GM18520 (cell line): ENCODE data around the gene RAPGEF3.

Source experiments
- ATAC-seq: cut with Tn5 transposase; IDR thresholded peaks from one replicate; pipeline ENCODE4 v1.9.1; 2021; ENCODE audit not compliant: unreplicated experiment

RAPGEF3 gene

GRCh38 chr12:47791351-47791746 lies 32.7 kb upstream of the RAPGEF3 start:
- no peak for ATAC-seq

GRCh38 chr12:47790676-47791350 lies 32.1 kb upstream of the RAPGEF3 start:
- ATAC-seq, result no peak

DNA sequence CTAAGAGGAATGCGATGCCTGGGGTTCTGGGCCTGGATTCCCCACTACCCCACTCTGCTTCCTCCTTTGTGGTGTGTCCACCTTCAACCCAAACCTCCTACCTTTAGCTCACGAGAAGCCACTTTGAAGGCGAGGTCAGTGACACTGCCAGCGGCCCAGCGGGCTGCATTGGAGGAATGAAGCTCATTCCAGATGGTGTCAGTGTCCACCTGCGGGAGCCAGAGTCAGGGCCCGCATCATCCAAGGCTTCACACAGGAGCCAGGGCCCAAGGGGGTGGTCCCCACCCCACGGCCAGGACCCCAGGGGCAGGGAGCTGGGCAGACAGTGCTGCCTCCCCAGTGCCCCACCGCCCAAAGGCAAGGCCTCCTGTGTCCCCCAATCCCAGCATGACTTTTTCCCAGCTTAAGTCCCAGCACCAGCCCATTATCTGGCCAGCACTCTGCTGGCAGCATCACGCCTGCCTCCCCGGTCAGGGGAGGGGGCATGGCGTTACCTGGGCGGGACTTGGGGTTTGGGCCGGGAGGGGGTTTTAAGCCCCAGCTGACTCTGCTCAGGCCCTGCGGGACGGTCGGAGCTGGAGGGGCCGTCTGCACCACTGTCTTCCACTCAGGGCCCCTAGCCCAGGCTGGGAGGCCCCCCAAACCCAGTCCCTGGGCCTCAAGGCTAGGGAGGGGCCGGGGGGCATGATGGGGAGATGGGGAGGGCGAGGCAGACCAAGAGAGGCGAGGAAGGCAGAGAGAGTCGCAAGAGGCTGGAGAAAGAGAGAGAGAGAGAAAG lies 31.2 kb upstream of the RAPGEF3 start:
- no peak for ATAC-seq

- ATAC-seq, result no peak
Measured at GRCh38 chr12:47789141-47789540, 30.5 kb upstream of the RAPGEF3 start.

DNA sequence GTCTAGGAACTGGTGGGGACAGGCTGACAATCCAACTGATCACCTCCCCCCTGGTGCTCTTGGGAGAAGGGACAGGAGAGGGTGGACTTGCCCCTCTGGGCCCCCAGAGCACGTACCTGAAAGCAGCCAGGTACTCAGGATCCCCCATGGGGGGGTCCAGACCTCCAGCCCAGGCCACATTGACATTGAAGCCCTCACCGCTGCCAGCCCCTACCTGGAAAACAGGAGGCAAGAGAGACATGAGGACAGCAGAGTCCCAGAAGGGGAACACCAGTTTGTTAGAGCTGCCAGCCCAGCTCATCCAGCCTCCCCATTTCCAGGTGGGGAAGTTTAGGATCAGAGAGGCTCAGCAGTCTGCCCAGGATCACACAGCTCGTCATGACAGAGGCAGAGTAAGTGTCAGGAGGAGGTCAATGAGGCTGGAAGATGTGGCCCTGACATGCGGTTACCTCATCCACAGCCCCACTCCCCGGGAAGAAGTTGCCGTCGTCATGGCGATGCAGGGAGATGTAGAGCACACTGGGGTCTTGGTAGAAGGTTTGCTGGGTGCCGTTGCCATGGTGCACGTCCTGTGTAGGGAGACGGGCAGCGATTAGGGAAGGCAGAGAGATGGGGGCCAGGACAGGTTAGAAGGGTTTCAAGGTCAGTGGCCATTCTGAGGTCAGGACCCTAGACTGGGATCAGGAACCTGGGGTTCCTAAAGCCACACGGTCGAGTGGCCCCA lies 29.1 kb upstream of the RAPGEF3 start:
- no peak for ATAC-seq

DNA sequence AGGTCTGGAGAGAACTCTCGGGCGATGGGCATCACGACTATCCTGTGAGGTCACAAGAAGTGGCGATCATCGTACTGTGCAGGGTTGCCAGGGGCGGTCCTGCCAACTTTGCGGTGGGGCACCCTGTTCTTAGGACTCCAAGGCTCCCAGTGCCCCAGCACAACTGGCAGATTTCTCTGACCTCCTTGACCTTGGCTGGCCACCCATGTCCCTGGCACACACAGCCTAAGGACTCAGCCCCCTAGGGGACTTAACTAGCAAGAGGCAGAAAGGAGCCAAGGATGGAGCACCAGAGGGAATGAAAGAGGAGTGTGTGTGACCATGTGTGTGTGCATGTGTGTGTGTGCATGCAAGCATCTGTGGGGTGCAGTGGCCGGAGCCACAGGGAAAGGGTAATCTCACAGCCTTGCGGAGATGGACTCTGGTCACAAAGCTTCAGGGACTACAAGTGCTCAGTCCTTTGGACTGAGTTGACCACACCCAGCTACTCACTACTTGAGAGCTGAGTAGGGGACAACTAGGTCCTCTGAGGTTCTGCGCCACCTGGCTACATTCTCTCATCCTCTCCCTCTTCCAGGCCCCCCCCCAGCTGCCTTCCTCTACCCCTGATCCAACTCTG lies 28.1 kb upstream of the RAPGEF3 start:
- ATAC-seq, result no peak

GRCh38 chr12:47785887-47786661 lies 27.4 kb upstream of the RAPGEF3 start:
- ATAC-seq, result no peak

- ATAC-seq, result no peak
Measured at GRCh38 chr12:47785036-47785886, 26.6 kb upstream of the RAPGEF3 start.

- no peak for ATAC-seq
Measured at GRCh38 chr12:47783821-47784819, 25.4 kb upstream of the RAPGEF3 start.

- no peak for ATAC-seq
Measured at GRCh38 chr12:47783024-47783755, 24.5 kb upstream of the RAPGEF3 start.

DNA sequence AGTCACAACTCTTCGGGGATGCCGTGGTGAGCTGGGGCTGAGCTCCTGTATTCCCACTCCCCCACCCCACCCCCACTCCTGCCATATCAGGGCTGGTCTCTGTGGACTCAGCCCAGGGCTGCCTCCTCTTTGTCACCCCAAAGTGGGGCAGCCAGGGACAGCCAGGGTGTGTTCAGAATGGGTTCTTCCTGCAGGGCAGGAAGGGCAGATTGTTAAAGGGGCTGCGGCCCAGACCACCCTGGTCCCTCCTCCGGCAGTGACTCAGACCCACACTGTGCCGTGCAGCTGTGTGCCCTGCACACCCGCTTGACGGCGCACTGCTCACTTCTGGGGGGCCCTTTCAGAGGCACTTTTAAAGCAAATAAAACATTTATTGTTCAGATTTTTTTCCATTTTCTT lies 23.7 kb upstream of the RAPGEF3 start:
- ATAC-seq, result no peak

DNA sequence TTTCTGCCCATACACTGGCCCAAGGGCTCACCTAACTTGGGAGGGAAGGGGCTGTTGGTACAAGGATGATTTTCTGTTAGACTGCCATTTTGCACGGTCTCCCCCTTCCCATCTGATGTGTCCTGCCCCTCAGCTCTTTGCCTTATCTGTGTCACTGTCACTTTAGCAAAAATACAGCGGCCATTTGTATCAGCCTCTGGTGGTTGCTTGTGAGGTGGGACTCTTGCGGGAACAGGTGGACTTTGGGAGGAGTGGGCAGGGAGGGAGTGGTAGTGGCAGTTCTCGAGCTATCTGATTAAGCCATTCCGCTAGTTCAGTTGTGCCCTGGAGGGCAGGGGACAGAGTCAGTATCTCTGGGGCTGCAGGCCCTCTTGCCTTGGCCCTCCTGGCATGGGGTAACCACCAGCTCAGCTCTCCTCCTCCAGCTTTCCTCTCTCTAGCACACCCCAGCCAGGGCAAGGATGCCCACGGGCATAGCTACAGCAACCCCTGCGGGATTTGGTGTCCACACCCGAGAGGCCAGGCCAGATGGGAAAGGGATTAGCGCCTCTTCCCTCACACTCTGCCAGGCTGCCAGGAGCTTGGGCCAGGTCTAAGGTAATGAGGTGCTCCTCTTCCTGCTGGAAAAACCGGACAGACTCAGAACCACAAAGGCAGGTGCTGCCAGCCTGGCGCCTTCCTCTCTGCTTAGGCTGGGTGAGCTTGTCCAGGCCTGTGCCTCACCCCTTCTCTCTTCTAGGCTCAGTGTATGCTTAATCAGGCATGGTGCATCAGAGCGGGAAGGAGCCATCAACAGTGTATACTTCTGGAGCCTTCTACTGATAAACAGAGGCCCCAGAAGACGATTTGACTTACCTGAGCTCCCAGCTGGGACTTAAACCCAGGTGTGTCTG lies 23.0 kb upstream of the RAPGEF3 start:
- ATAC-seq, result no peak

GRCh38 chr12:47779943-47780504 lies 21.3 kb upstream of the RAPGEF3 start:
- ATAC-seq, result no peak

GRCh38 chr12:47779301-47779942 lies 20.7 kb upstream of the RAPGEF3 start:
- ATAC-seq, result peak; percentile 66

- ATAC-seq, result no peak
Measured at GRCh38 chr12:47778881-47779280, 20.2 kb upstream of the RAPGEF3 start.
